GM12872 (cell line): Measurements from ENCODE around the gene STK32B.

Experiments used
- TF ChIP-seq, protein P1 (sequence below): IDR thresholded peaks from 3 replicates; pipeline ENCODE4 v1.5.1; 2011; ENCODE audit warnings: low read depth, mild to moderate bottlenecking, low read length, moderate library complexity; ENCODE audit not compliant: insufficient read depth

The STK32B gene

DNA sequence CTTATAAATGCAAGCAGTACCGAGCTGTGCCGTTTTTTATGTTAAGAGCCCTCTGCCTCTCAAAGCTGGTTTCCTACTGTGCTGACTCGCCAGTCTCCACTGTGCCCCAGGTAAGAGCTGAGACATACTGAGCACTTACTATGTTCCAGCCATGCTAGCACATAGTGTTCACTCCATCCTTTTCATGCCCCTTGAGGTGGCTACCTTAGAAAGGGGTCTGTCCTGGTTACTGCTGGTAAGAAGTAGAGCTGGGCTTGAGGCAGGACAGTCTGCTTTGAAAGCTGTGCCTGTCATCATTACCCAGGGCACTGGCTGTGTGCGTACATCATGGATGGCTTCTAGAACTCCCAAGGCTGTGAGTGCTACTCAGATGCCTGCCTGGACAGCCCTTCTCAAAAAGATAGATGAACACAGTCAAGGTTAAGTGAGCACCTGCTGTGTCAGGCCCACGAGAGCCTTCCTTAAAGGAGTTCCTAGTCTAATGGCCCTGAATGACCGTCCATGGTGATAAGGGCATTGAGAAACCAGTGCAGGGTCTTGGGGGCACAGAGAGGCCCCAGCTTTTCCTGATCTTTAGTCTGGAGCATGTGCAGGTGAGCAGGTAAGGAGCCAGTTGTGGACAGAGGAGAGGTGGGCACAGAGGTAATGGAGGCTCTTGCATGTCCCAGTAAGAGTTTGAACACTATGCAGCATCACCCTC lies 1.6 kb downstream of the STK32B start:
- TF ChIP-seq, protein P1, sequence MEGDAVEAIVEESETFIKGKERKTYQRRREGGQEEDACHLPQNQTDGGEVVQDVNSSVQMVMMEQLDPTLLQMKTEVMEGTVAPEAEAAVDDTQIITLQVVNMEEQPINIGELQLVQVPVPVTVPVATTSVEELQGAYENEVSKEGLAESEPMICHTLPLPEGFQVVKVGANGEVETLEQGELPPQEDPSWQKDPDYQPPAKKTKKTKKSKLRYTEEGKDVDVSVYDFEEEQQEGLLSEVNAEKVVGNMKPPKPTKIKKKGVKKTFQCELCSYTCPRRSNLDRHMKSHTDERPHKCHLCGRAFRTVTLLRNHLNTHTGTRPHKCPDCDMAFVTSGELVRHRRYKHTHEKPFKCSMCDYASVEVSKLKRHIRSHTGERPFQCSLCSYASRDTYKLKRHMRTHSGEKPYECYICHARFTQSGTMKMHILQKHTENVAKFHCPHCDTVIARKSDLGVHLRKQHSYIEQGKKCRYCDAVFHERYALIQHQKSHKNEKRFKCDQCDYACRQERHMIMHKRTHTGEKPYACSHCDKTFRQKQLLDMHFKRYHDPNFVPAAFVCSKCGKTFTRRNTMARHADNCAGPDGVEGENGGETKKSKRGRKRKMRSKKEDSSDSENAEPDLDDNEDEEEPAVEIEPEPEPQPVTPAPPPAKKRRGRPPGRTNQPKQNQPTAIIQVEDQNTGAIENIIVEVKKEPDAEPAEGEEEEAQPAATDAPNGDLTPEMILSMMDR = no peak

GRCh38 chr4:5054532-5054931 lies 3.3 kb downstream of the STK32B start:
- TF ChIP-seq, protein P1 = no peak

GRCh38 chr4:5055411-5055810 lies 4.1 kb downstream of the STK32B start:
- TF ChIP-seq, protein P1 = no peak

- TF ChIP-seq, protein P1 = no peak
Observed at GRCh38 chr4:5066101-5066500, 14.8 kb downstream of the STK32B start.

DNA sequence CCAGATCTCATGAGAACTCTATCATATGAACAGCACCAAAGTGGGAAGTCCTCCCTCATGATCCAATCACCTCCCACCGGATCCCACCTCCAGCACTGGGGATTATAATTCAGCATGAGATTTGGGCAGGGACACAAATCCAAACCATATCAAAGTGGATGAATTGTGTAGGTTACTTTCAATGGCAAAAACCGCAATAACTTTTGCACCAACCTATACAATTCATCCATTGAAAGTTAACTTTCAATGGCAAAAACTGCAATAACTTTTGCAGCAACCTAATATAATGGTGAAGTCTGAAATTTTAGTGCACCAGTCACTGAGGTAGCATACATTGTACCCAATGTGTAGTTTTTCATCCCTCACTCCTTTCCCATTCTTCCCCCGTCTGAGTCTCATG lies 16.6 kb downstream of the STK32B start:
- TF ChIP-seq, protein P1 = no peak

DNA sequence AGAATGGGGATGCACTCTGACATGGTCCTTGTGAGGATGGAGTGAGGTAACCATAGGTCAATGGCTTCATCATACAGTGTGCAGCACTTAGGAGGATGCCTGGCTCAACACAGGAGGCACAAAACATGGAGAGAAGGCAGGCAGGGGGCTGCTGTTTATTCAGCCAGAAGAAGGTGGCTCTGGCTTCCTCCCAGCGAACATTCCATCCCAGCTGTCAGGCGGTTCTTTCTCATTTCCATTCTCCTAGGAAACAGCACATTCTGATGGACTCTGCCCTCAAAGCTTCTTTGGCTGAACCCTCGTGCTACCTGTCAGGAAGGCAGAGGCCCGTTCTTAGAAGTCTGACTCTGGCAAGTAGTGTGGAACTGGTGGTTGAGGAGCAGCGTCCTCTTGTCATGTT lies 18.6 kb downstream of the STK32B start:
- TF ChIP-seq, protein P1 = no peak

DNA sequence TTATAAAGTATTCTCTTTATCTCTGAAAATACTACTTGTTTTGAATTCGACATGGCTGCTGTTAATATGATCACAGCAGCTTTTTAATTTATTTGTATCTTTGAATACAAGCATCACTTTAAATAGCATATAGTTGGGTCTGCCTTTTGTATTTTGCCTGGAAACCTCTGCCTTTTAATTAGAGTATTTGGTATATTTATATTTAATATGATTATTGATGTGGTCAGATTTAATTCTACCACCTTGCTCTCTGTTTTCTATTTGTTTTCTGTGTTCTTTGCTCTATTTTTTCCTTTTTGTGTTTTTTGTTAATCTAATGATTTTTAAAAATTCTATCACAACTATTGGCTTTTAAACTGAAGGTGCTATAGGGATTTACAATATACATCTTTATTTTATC lies 21.7 kb downstream of the STK32B start:
- TF ChIP-seq, protein P1 = no peak
